Ecto neural progenitor cell (in vitro differentiated cells): ENCODE data around the gene EBLN1.

Source experiments
- DNase-seq: peaks from one replicate; pipeline ENCODE4 v3.0.0-alpha.2; 2018; ENCODE audit warnings: low spot score

EBLN1 gene

GRCh38 chr10:22217842-22218241 lies at the start of gene EBLN1:
Gene EBLN1 (minus strand): TSS chr10:22218015. CDS start chr10:22209983, 8,032 bp downstream.
- DNase-seq = no peak

GRCh38 chr10:22265839-22266537 lies 48.2 kb upstream of the EBLN1 start:
- DNase-seq = no peak

- no peak for DNase-seq
These were observed 45.3 kb upstream of the EBLN1 start for GRCh38 chr10:22263106-22263505.

- no peak for DNase-seq
These were observed 41.5 kb upstream of the EBLN1 start for GRCh38 chr10:22259280-22259679.

GRCh38 chr10:22258471-22258870 lies 40.7 kb upstream of the EBLN1 start:
- no peak for DNase-seq

GRCh38 chr10:22253580-22253882 lies 35.7 kb upstream of the EBLN1 start:
- no peak for DNase-seq

GRCh38 chr10:22252801-22253579 lies 35.2 kb upstream of the EBLN1 start:
- DNase-seq = peak; percentile 61

GRCh38 chr10:22252224-22252800 lies 34.5 kb upstream of the EBLN1 start:
- DNase-seq = peak; percentile 63

GRCh38 chr10:22251751-22252223 lies 34.0 kb upstream of the EBLN1 start:
- peak; percentile 62 for DNase-seq

GRCh38 chr10:22250897-22251660 lies 33.3 kb upstream of the EBLN1 start:
- no peak for DNase-seq

GRCh38 chr10:22247636-22248035 lies 29.8 kb upstream of the EBLN1 start:
- DNase-seq = no peak

- DNase-seq = no peak
These were observed 29.0 kb upstream of the EBLN1 start for GRCh38 chr10:22246680-22247391.

- no peak for DNase-seq
These were observed 27.8 kb upstream of the EBLN1 start for GRCh38 chr10:22245567-22245966.

GRCh38 chr10:22244855-22245254 lies 27.0 kb upstream of the EBLN1 start:
- DNase-seq = no peak

- no peak for DNase-seq
These were observed 26.2 kb upstream of the EBLN1 start for GRCh38 chr10:22244001-22244400.

- DNase-seq = no peak
These were observed 25.5 kb upstream of the EBLN1 start for GRCh38 chr10:22243321-22243720.

- DNase-seq = no peak
These were observed 13.4 kb upstream of the EBLN1 start for GRCh38 chr10:22231260-22231659.

GRCh38 chr10:22230158-22230833 lies 12.5 kb upstream of the EBLN1 start:
- DNase-seq = no peak

- DNase-seq = no peak
These were observed 12.0 kb upstream of the EBLN1 start for GRCh38 chr10:22229802-22230157.

- peak; percentile 93 for DNase-seq
These were observed 11.4 kb upstream of the EBLN1 start for GRCh38 chr10:22228943-22229801.
